Thoracic aorta (tissue), 2 donors: ENCODE measurements around the gene AR. TPM values are rescaled to one million over a fixed set of nuclear protein-coding genes. Genes with fewer than 3 reads are reported as not detected.
"Not testable (repeated sequence)": the region's sequence is repeated elsewhere in the genome, so short reads cannot be mapped to it uniquely, and the experiment has no call there.

Experiments used
- ATAC-seq: fragments of 150-250 bp; one replicate; pipeline ENCODE4 v1.8.0; 2017; ENCODE audit warnings: low read depth; ENCODE audit not compliant: insufficient number of reproducible peaks, low FRiP score
- DNase-seq: peaks from one replicate; pipeline ENCODE4 v3.0.0-alpha.2; 2020; ENCODE audit warnings: low spot score
- H3K27ac ChIP-seq, 2 donors: fragments of 200-600 bp; sonication (generic); 1 replicate in 1 of 2; 2 replicates in 1 of 2; pipeline ENCODE4 v1.5.1; 2016; ENCODE audit warnings: mild to moderate bottlenecking in 2 of 2, moderate library complexity in 2 of 2
- H3K27me3 ChIP-seq: fragments of 200-600 bp; sonication (generic); replicated peaks from 2 replicates; pipeline ENCODE4 v1.6.0; 2016; ENCODE audit warnings: mild to moderate bottlenecking; ENCODE audit not compliant: insufficient read depth
- H3K36me3 ChIP-seq: fragments of 200-600 bp; sonication (generic); one replicate; pipeline ENCODE4 v1.5.1; 2016
- H3K4me1 ChIP-seq, 2 donors: fragments of 200-600 bp; sonication (generic); 1 replicate in 1 of 2; 2 replicates in 1 of 2; pipeline versions ENCODE4 v1.5.1 to v1.6.0; 2016; ENCODE audit warnings: low read depth in 2 of 2, mild to moderate bottlenecking in 1 of 2; ENCODE audit not compliant: control insufficient read depth in 1 of 2
- H3K4me3 ChIP-seq: fragments of 200-600 bp; sonication (generic); 2 replicates; pipeline ENCODE4 v1.5.1; 2016; ENCODE audit warnings: mild to moderate bottlenecking
- H3K9me3 ChIP-seq: fragments of 200-600 bp; sonication (generic); 2 replicates; pipeline ENCODE4 v1.5.1; 2016
- total RNA-seq, 2 donors: library from RNA; depleted of rRNA; stranded (reverse); fragments of >200 nt; gene quantifications; one replicate each; pipeline versions ENCODE4 v1.1.0 to v1.2.3, GENCODE V29; 2016
- TF ChIP-seq, protein P1 (sequence below): fragments of 200-600 bp; sonication (generic); IDR thresholded peaks from one replicate; pipeline ENCODE4 v1.5.1; 2019; ENCODE audit warnings: antibody characterized with exemption

Gene AR
- total RNA-seq, 2 donors from 2014 or later, result 18.3 to 22.0 TPM

DNA sequence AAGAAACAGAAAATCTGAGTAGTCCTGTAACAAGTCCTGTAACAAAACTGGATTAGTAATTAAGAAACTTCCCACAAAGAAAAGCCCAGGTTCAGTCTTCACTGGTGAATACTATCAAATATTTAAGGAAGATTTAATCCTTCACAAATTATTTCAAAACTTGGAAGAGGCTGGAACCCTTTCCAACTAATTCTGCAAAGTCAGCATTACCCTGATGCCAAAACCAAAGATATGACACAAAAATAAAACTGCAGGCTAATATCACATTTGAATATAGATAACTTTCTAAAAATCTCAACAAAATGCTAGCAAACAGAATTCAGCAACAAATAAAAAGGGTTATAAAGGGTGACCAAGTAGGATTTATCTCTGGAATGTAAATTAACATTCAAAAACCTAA lies 80.5 kb downstream of the AR start:
- Histone ChIP-seq H3K36me3 (no peaks in the 10 kb centered on the region), H3K4me1 (no peaks in the 10 kb centered on the region), H3K4me3 (no peak overlapping the region), H3K9me3 (no peaks in the 10 kb centered on the region), H3K27ac (no peak overlapping the region), H3K27me3 (no peaks in the 10 kb centered on the region)
- TF ChIP-seq, protein P1, sequence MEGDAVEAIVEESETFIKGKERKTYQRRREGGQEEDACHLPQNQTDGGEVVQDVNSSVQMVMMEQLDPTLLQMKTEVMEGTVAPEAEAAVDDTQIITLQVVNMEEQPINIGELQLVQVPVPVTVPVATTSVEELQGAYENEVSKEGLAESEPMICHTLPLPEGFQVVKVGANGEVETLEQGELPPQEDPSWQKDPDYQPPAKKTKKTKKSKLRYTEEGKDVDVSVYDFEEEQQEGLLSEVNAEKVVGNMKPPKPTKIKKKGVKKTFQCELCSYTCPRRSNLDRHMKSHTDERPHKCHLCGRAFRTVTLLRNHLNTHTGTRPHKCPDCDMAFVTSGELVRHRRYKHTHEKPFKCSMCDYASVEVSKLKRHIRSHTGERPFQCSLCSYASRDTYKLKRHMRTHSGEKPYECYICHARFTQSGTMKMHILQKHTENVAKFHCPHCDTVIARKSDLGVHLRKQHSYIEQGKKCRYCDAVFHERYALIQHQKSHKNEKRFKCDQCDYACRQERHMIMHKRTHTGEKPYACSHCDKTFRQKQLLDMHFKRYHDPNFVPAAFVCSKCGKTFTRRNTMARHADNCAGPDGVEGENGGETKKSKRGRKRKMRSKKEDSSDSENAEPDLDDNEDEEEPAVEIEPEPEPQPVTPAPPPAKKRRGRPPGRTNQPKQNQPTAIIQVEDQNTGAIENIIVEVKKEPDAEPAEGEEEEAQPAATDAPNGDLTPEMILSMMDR, result no peak
- ATAC-seq, result no peak
- DNase-seq, result no peak

DNA sequence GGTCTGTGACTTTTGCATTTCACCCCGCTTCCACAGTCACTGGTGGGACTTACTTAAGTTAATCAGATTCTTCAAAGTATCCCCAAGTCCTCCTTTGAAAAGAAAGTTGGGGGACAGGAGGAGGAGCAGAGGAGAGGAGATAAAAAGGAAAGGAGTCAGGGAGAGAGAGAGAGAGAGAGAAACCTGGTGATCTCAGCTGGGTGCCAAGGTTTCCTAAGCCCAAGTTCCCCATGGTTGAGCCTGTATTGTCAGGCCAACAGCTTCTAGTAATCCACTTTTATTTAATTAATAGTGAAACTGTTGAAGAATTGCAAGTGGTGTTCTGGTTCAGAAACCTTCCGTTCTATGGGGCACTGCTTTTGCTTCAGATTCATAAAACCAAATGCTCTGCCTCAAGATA lies 91.6 kb downstream of the AR start:
- Histone ChIP-seq H3K27ac (no peak overlapping the region), H3K4me3 (no peak overlapping the region), H3K4me1 (no peaks in the 10 kb centered on the region), H3K9me3 (no peaks in the 10 kb centered on the region), H3K36me3 (no peaks in the 10 kb centered on the region), H3K27me3 (no peaks in the 10 kb centered on the region)
- TF ChIP-seq, protein P1, result no peak
- ATAC-seq (no peak), DNase-seq (no peak)

DNA sequence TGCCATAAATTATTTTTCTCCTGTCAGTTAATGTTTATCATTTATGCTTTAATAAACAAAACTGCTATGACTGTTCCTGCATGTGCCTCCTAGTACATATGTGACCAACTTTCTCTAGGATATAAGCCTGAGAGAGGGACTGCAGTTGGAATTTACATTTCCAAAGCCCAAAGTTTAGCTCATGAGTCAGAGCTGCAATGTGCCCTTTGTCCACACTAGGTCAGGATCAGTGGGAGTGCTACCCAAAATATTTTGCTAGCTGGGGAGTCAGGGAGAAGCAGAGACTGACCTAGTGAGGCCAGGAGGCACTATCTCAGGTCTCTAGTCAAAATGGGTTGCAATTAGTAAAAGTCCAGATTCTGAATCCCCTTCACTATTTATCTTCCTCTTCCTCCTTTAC lies 92.7 kb downstream of the AR start:
- Histone ChIP-seq H3K27me3 (no peaks in the 10 kb centered on the region), H3K4me3 (no peak overlapping the region), H3K9me3 (no peaks in the 10 kb centered on the region), H3K4me1 (no peaks in the 10 kb centered on the region), H3K27ac (no peak overlapping the region), H3K36me3 (no peaks in the 10 kb centered on the region)
- no peak for DNase-seq
- TF ChIP-seq, protein P1, result no peak
- ATAC-seq, result no peak

DNA sequence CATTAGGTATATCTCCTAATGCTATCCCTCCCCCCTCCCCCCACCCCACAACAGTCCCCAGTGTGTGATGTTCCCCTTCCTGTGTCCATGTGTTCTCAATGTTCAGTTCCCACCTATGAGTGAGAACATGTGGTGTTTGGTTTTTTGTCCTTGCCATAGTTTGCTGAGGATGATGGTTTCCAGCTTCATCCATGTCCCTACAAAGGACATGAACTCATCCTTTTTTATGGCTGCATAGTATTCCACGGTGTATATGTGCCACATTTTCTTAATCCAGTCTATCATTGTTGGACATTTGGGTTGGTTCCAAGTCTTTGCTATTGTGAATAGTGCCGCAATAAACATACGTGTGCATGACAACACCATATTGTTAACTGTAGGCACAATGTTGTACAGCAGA lies 93.5 kb downstream of the AR start:
- not testable (repeated sequence) for H3K4me1 ChIP-seq, ATAC-seq, DNase-seq, H3K9me3 ChIP-seq, H3K27me3 ChIP-seq, H3K4me3 ChIP-seq, H3K27ac ChIP-seq, H3K36me3 ChIP-seq

DNA sequence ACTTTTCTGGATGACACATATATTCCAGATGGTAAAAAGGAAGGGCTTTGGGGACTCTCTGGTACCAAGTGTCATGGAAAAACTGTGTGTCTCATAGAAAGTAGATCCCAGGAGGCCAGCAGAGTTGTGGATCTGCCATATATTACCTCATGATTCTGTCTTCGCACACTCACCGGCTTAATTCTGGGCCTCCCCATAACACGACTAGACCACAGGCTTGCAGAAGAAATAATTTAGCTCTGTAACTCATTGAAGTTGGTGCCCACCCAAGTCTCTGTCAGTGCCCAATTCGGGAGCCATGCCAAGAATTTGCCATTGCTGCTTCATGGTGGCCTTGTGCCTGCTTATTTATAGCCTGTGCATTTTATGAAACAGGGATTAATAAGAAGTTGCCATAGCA lies 104.5 kb downstream of the AR start:
- no peak overlapping the region for H3K27ac ChIP-seq
- DNase-seq (no peak), ATAC-seq (no peak)
- no peaks in the 10 kb centered on the region for H3K9me3 ChIP-seq
- H3K4me3 ChIP-seq, result no peak overlapping the region
- TF ChIP-seq, protein P1, result no peak
- H3K4me1 ChIP-seq, result no peaks in the 10 kb centered on the region
- no peaks in the 10 kb centered on the region for H3K27me3 ChIP-seq
- H3K36me3 ChIP-seq, result no peaks in the 10 kb centered on the region

DNA sequence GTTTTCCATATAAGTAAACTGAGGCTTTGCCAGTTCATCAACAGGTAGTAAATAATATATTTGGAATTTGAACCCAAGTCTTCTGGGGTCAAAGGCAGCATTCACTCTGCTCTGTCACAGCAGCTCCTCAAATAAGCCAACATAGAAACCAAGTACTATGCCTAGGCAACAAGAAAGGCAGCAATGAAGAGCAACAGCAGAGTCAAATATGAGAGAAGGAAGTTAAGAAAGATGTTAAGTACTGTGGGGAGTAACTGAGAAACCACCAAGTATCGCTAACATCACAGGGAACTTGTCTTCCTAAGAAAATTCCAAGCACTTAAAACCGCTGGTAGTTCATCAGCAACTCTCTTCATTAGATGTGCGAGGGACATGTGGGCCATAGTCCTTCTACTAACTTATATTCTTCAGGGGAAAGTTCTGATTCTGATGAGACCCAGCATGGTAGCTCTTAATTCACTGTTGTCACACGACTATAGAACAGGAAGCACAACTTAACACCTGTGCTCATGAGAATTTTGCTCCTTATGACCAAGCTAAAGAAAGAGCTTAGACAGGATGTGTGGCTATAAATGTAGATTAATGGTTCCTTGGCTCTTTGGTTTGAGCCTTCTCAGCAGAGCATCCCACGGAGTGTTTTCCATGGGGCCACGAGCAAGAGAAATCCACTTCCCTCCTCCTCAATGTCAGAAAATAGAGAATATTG lies 107.8 kb downstream of the AR start:
- TF ChIP-seq, protein P1, result no peak

More for the DNA sequence above, 107.8 kb downstream of the AR start:
- Histone ChIP-seq H3K36me3 (no peaks in the 10 kb centered on the region), H3K27me3 (no peaks in the 10 kb centered on the region), H3K4me3 (no peak overlapping the region), H3K27ac (no peak overlapping the region), H3K9me3 (no peaks in the 10 kb centered on the region), H3K4me1 (no peaks in the 10 kb centered on the region)
- ATAC-seq (no peak), DNase-seq (no peak)
